ENCODE data around the gene KDM4B.
"Not testable (repeated sequence)": the region's sequence is repeated elsewhere in the genome, so short reads cannot be mapped to it uniquely, and the experiment has no call there.

The KDM4B gene

GRCh38 chr19:4967738-4968461 lies 1.0 kb upstream of the KDM4B start:
- no peak for DNase-seq (ENCODE audit: low spot score)

GRCh38 chr19:4969292-4969771 lies 419 bp downstream of the KDM4B start:
- no peak for DNase-seq (ENCODE audit: low spot score)

- DNase-seq (ENCODE audit: low spot score) = no peak
Observed at GRCh38 chr19:4969772-4970531, 1.0 kb downstream of the KDM4B start.

GRCh38 chr19:4970558-4971423 lies 1.9 kb downstream of the KDM4B start:
- no peak for DNase-seq (ENCODE audit: low spot score)

- DNase-seq (ENCODE audit: low spot score) = peak; percentile 49
Observed at GRCh38 chr19:4971424-4971793, 2.5 kb downstream of the KDM4B start.

- DNase-seq (ENCODE audit: low spot score) = no peak
Observed at GRCh38 chr19:4971816-4972495, 3.0 kb downstream of the KDM4B start.

- DNase-seq (ENCODE audit: low spot score) = peak; percentile 93
Observed at GRCh38 chr19:4972509-4973230, 3.8 kb downstream of the KDM4B start.

DNA sequence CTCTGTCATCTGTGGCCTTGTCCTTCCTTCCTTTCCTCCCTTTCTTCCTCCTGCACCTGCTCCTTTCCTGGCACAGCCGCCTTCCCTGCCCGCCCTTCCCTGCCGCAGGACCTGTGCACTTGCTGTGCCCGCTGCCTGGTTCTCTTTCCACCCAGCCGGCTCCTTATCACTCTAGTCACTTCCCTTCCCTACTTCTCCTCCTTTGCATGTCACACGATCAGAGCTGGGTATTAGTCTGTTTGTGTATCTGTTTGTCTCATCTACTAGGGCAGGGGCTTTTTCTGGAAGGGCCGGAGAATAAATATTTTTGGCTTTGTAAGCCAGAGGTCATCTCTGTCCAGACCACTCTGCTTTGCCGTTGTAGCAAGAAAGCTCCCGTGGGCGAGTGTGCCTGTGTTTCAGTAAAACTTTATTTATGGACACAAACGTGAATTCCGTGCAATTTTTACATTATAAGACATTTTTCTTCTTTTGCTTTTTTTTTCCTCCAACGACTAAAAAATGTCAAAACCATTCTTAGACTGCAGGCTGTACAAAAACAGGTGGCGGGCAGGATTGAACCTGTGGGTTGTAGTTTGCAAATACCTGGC lies 6.1 kb downstream of the KDM4B start:
- DNase-seq (ENCODE audit: low spot score) = no peak

DNA sequence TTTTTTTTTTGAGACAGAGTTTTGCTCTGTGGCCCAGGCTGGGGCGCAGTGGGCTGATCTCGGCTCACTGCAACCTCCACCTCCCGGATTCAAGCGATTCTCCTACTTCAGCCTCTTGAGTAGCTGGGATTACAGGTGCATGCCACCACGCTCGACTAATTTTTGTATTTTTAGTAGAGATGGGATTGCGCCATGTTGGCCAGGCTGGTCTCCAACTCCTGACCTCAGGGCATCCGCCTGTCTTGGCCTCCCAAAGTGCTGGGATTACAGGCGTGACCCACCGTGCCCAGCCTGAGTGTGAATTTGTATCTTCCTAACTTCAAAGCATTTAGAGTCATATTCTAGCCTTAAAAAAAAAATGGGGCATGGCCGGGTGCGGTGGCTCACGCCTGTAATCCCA lies 6.7 kb downstream of the KDM4B start:
- not testable (repeated sequence) for DNase-seq (ENCODE audit: low spot score)

GRCh38 chr19:4976401-4977298 lies 7.7 kb downstream of the KDM4B start:
- no peak for DNase-seq (ENCODE audit: low spot score)

DNA sequence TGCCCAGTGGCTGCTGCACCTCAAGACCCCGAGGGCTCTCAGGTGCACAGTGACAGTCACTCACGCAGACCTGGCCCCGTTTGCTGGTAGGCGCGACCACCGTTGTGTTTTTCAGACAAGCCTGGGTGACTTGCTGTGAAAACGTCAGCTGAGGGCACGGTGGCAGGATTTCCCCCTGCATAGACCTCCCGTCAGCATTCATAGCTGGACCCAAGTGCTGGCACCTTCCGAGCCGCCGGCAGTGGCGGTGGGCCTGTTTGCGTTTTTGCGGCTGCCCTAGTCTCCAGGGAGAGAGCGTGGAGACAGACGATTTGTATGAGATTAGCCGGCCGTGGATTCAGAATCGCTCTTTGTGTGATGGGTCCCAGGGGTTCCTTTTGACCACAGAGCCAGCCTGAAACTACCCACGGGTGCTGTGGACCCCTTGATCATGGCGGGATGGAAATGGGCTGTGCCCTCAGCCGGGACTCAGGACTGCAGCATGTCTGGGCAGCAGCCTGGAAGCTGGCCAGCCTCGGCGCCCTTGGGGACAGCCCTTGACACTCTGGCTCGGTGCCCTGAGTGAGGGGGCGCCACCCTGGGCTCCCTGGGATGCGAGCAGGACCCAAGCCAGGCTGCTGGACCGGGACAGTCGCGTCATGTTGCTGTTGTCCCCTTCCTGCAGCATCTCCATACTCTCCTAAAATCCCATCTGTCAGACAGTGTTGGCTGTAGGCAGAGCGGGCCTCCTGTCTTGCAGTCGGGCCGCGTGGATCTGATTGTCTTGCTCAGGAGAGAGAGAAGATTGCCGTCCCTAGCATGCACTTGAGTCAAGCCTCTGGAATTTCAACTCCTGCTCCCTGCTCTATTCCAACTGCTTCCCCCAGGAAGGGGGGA lies 8.6 kb downstream of the KDM4B start:
- no peak for DNase-seq (ENCODE audit: low spot score)

DNA sequence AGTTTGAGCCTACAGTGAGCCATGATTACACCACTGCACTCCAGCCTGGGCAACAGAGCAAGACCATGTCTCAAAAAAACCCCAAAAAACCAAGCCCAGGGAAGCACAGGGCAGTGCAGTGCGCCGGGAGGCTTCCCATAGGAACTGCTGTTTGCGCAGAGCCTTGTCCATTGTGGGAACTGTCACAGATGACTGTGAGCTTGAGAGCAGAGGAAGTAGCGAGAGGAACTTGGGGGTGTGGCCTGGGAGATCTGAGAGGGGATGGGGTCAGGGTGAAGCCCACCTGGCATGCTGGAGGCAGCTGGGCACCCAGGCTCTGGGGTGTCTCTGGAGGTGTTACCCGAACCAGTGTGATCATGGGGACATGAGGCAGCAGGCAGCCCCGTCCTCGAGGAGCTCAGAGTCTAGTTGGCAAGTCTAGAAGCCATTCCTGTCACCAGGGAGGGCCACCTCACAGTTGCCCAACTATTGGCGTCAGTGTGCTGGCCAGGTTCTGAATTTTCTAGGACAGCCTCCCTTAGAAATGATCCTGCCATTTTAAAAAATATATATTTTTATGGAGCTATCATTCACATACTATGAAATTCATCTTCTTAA lies 10.4 kb downstream of the KDM4B start:
- no peak for DNase-seq (ENCODE audit: low spot score)

GRCh38 chr19:4980067-4980466 lies 11.2 kb downstream of the KDM4B start:
- no peak for DNase-seq (ENCODE audit: low spot score)

DNA sequence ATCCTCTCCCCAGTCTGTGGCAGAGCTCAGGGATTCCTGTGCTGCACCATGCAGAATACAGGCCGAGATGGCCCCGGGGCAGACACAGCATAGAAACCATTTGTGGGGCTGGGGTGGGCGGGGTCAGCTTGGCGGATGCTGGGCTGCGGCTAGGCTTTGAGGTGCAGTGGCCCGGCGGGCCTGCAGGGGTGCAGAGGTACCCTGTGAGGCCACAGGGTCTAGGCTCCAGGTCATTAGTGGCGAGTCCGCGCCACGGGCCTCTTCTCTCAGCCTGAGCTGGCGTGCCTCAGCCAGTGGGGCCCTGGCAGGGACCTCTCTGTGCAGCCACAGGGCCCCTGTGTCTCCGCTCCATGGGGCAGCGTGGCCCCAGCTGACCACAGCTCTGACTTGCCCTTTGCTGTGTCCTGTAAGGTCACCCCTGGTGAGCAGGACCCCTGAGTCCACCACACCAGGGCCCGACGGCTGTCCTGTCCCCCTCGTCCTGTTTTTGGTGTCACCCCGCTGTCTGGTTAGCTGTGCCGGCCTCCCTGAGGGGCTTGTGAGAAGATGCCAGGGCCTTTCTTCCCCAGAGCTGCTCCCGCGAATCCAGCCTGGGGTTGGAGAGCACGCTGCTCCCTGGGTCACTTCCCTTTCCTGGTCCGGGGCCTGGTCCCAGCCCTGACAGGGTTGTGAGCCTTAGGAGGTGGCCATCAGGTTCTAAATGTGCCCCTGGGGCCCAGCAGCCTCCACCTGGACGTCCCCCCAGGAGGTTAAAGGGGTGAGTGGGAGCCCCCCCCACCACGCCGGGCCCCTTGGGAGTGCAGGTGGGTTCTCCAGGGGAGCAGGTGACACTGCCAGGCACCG lies 12.1 kb downstream of the KDM4B start:
- DNase-seq (ENCODE audit: low spot score) = no peak

GRCh38 chr19:4981681-4981958 lies 12.7 kb downstream of the KDM4B start:
- DNase-seq (ENCODE audit: low spot score) = no peak

DNA sequence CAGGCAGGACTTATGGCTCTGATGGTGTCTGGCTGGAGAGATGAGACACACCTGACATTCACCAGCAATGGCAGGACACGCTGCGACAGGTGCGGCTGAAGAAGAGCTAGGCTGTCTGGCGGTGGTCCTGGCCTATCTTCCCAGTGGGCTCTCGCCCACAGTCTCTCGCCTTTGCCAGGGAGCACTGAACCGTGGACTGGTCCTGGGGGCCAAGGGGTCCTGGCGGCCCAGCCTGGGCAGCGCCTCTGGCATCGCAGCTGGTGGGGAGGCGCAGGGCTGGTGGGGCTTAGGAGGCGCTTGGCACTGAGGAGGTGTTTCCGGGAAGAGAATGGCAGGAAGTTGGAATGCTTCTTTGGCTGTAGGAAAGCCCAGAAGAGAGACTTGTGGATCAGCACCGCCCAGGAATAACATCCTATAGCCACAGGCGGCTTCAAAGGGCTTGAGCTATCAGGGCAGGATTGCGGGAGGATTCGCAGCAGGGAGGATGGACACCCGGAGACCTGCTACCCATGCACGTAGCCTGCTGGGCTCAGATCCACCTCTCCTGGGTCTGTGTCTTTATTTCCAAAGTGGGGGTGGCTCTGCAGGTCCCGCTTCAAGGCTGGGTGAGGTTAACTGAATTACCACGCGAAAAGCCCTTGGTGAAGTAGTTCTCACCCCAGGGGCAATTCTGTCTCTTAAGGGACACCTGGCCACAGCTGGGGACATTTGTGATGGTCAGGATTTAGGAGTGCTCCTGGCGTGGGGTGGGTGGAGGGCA lies 14.6 kb downstream of the KDM4B start:
- DNase-seq (ENCODE audit: low spot score) = no peak

- DNase-seq (ENCODE audit: low spot score) = no peak
Observed at GRCh38 chr19:4984106-4984380, 15.1 kb downstream of the KDM4B start.

All from SW480 (cell line).